ENCODE data around the gene CCDC159. TPM values are rescaled to one million over a fixed set of nuclear protein-coding genes. Genes with fewer than 3 reads are reported as not detected.

Gene CCDC159
- polyA plus RNA-seq, 1 donor (not counting 4 experiments of a cell fraction or from before 2014, with no cell fraction given): 6.4 TPM

DNA sequence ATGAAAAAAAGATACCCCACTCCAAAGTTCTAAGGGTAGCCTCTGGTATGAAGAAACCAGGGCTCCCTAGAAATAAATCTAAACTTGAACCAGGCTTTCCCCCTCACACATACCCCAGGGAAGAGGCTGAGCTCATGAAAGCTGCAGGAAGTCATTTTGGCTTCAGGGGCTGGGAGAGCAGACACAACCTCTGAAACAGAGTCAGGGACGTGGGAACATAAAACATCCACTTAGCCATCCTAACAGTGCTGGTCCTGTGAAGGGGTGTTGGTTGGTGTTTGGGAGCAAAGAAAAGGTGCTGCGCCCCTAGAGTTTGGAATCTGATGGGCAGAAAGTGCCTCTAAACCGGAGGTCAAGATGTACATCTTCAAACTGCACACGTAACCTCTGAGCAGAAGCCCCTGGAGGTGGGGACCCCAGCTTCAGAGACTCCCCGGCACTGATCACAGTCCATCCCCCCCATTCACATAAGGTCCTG lies 22.7 kb upstream of the CCDC159 start:
- dilution Hi-C loops (cut with MboI; ENCODE audit: extremely low pct_ligation_motif_present, low sequenced_read_pairs): no loop called here
- Histone ChIP-seq H3K27me3 (ENCODE audit: control insufficient read depth, extremely low read depth, insufficient read depth, low read length) (no peaks in the 10 kb centered on the region), H3K27ac (ENCODE audit: control insufficient read depth, insufficient read depth, low read length) (peak overlapping the region; percentile 57), H3K4me3 (ENCODE audit: control insufficient read depth in 2 of 3, extremely low read depth in 1 of 3, insufficient read depth in 2 of 3, low read depth in 1 of 3, low read length in 3 of 3) (peak overlapping the region in 1 of 3 experiments; percentile 43), H3K4me1 (ENCODE audit: control insufficient read depth, extremely low read depth, insufficient read depth, low read length) (peaks cover 24% of the 10 kb centered on the region), H3K9me3 (ENCODE audit: control insufficient read depth, low read depth, low read length) (no peaks in the 10 kb centered on the region), H3K4me2 (ENCODE audit: control insufficient read depth, extremely low read depth, insufficient read depth, low read depth, low read length) (peak overlapping the region; percentile 77), H3K9me1 (ENCODE audit: control insufficient read depth, extremely low read depth, insufficient read depth, low read length) (peaks cover 5% of the 10 kb centered on the region), H3K79me2 (ENCODE audit: control insufficient read depth, insufficient read depth, low read length) (no peaks in the 10 kb centered on the region), H2AFZ (ENCODE audit: control insufficient read depth, low read length) (no peak overlapping the region), H4K20me1 (ENCODE audit: control insufficient read depth, extremely low read depth, insufficient read depth, low read length) (no peaks in the 10 kb centered on the region), H3K9ac (ENCODE audit: control insufficient read depth, extremely low read depth, insufficient read depth, low read length) (no peak overlapping the region), H3K36me3 (ENCODE audit: control insufficient read depth in 2 of 2, extremely low read depth in 1 of 2, insufficient read depth in 2 of 2, low read length in 2 of 2) (peaks cover 1 to 15% of the 10 kb centered on the region in 2 experiments)
- no peak for DNase-seq (ENCODE audit: low read depth, low spot score)
- TF ChIP-seq, protein P1, sequence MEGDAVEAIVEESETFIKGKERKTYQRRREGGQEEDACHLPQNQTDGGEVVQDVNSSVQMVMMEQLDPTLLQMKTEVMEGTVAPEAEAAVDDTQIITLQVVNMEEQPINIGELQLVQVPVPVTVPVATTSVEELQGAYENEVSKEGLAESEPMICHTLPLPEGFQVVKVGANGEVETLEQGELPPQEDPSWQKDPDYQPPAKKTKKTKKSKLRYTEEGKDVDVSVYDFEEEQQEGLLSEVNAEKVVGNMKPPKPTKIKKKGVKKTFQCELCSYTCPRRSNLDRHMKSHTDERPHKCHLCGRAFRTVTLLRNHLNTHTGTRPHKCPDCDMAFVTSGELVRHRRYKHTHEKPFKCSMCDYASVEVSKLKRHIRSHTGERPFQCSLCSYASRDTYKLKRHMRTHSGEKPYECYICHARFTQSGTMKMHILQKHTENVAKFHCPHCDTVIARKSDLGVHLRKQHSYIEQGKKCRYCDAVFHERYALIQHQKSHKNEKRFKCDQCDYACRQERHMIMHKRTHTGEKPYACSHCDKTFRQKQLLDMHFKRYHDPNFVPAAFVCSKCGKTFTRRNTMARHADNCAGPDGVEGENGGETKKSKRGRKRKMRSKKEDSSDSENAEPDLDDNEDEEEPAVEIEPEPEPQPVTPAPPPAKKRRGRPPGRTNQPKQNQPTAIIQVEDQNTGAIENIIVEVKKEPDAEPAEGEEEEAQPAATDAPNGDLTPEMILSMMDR (optimal IDR thresholded peaks at IDR 0.05 in 1 of 3, IDR thresholded peaks at IDR 0.05 in 1 of 3, conservative IDR thresholded peaks at IDR 0.05 in 1 of 3; ENCODE audit: extremely low read depth in 1 of 3, insufficient read depth in 2 of 3, low read length in 3 of 3): no peak
- TF ChIP-seq EZH2 (IDR thresholded peaks at IDR 0.05; ENCODE audit: low read length): no peak
- no peak for FAIRE-seq

DNA sequence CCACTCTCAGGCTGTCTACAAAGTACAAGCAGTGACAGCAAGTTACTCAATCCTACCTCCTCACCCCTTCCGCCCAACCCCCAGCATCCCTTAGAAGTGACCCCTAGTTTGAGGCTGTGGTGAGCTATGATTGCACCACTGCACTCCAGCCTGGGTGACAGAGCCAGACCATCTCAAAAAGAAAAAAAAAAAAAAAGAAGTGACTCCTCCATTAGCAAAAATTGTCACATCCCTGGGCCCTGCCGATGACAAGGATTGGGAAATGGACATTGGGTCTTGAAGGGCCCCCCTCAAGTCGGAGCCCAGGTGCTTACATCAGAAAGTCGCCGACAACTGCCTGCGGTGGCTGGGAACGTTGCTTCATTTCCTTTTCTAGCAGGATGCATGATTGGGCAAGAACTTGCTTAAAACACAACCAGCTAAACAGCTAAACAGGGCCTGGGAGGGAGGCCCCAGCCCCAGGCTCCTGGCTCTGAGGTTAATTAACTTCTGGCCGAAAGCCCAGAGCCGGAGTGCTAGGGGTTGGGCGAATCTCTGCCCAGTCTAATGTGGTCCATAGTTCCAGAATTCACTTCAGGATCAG lies 22.1 kb upstream of the CCDC159 start:
- dilution Hi-C loops (cut with MboI; ENCODE audit: extremely low pct_ligation_motif_present, low sequenced_read_pairs): no loop called here
- peak; percentile 53 for FAIRE-seq
- Histone ChIP-seq H3K27ac (ENCODE audit: control insufficient read depth, insufficient read depth, low read length) (peak overlapping the region; percentile 57), H2AFZ (ENCODE audit: control insufficient read depth, low read length) (no peak overlapping the region), H3K79me2 (ENCODE audit: control insufficient read depth, insufficient read depth, low read length) (no peaks in the 10 kb centered on the region), H3K27me3 (ENCODE audit: control insufficient read depth, extremely low read depth, insufficient read depth, low read length) (no peaks in the 10 kb centered on the region), H3K4me3 (ENCODE audit: control insufficient read depth in 2 of 3, extremely low read depth in 1 of 3, insufficient read depth in 2 of 3, low read depth in 1 of 3, low read length in 3 of 3) (peak overlapping the region in 2 of 3 experiments; percentile 43 to 52), H3K4me2 (ENCODE audit: control insufficient read depth, extremely low read depth, insufficient read depth, low read depth, low read length) (peak overlapping the region; percentile 77), H3K9me3 (ENCODE audit: control insufficient read depth, low read depth, low read length) (no peaks in the 10 kb centered on the region), H3K4me1 (ENCODE audit: control insufficient read depth, extremely low read depth, insufficient read depth, low read length) (peaks cover 20% of the 10 kb centered on the region), H3K9me1 (ENCODE audit: control insufficient read depth, extremely low read depth, insufficient read depth, low read length) (peaks cover 5% of the 10 kb centered on the region), H3K36me3 (ENCODE audit: control insufficient read depth in 2 of 2, extremely low read depth in 1 of 2, insufficient read depth in 2 of 2, low read length in 2 of 2) (peaks cover 1 to 15% of the 10 kb centered on the region in 2 experiments), H4K20me1 (ENCODE audit: control insufficient read depth, extremely low read depth, insufficient read depth, low read length) (no peaks in the 10 kb centered on the region), H3K9ac (ENCODE audit: control insufficient read depth, extremely low read depth, insufficient read depth, low read length) (peak overlapping the region; percentile 41)
- DNase-seq (ENCODE audit: low read depth, low spot score): no peak
- TF ChIP-seq, protein P1 (optimal IDR thresholded peaks at IDR 0.05 in 1 of 3, IDR thresholded peaks at IDR 0.05 in 1 of 3, conservative IDR thresholded peaks at IDR 0.05 in 1 of 3; ENCODE audit: extremely low read depth in 1 of 3, insufficient read depth in 2 of 3, low read length in 3 of 3): no peak
- TF ChIP-seq EZH2 (IDR thresholded peaks at IDR 0.05; ENCODE audit: low read length): no peak

Data from keratinocyte (primary cell).